Bronchial epithelial cell (primary cell): ENCODE data around the gene KIZ. TPM values are rescaled to one million over a fixed set of nuclear protein-coding genes. Genes with fewer than 3 reads are reported as not detected.
"Not testable (repeated sequence)": the region's sequence is repeated elsewhere in the genome, so short reads cannot be mapped to it uniquely, and the experiment has no call there.

Source experiments
- DNase-seq: peaks from one replicate; pipeline ENCODE4 v3.0.0-alpha.2; 2010; ENCODE audit warnings: low read depth
- FAIRE-seq: peaks from 2 replicates; lab custom pipeline; 2011; peaks lifted over from hg19 to GRCh38; lab: Jason Lieb, UNC
- H3K27me3 ChIP-seq: 2 replicates; pipeline ENCODE4 v1.5.1; 2011; ENCODE audit warnings: low read length; ENCODE audit not compliant: control insufficient read depth, insufficient read depth
- H3K36me3 ChIP-seq: 2 replicates; pipeline ENCODE4 v1.5.1; 2011; ENCODE audit warnings: low read length; ENCODE audit not compliant: control insufficient read depth, insufficient read depth
- H3K4me3 ChIP-seq: 2 replicates; pipeline ENCODE4 v1.5.1; 2011; ENCODE audit warnings: mild to moderate bottlenecking, low read depth, low read length, control low read depth
- CTCF ChIP-seq: IDR thresholded peaks from 2 replicates; pipeline ENCODE4 v1.5.1; 2011; ENCODE audit warnings: mild to moderate bottlenecking, moderate library complexity, low read length, control low read depth, inconsistent platforms; ENCODE audit not compliant: insufficient read depth, severe bottlenecking
- total RNA-seq: library from RNA; depleted of rRNA; stranded (reverse); fragments of >200 nt; gene quantifications from 2 replicates; pipeline ENCODE4 v1.2.1, GENCODE V29; 2014

The KIZ gene
- total RNA-seq, 1 donor from 2014 or later: 12.9 TPM

DNA sequence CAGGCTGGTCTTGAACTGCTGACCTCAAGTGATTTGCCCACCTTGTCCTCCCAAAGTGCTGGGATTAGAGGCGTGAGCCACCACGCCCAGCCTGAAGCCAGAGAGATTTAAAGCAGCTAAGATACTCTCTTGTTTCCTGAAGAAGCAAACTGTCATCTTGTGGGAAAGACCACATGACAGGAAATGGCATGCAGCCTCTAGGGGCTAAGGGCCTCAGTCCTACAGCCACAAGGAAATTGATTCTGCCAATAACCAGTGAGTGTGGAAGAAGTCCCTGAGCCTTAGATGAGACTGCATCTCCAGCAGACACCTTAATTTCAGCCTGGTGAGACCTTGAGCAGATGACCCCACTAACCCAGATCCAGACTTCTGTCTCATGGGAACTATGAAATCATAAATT lies 40.9 kb downstream of the KIZ start:
- Histone ChIP-seq H3K27me3 (no peaks in the 10 kb centered on the region), H3K4me3 (no peak overlapping the region), H3K36me3 (no peaks in the 10 kb centered on the region)
- FAIRE-seq: no peak
- no peak for TF ChIP-seq CTCF
- no peak for DNase-seq

- FAIRE-seq (no peak), DNase-seq (no peak)
Observed at GRCh38 chr20:21167261-21167660, 41.4 kb downstream of the KIZ start.

DNA sequence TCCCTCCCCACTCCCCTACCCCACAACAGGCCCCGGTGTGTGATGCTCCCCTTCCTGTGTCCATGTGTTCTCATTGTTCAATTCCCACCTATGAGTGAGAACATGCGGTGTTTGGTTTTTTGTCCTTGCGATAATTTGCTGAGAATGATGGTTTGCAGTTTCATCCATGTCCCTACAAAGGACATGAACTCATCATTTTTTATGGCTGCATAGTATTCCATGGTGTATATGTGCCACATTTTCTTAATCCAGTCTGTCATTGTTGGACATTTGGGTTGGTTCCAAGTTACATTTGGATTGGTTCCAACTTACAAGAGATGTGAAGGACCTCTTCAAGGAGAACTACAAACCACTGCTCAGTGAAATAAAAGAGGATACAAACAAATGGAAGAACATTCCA lies 42.2 kb downstream of the KIZ start:
- DNase-seq, H3K27me3 ChIP-seq, H3K36me3 ChIP-seq, H3K4me3 ChIP-seq, FAIRE-seq: not testable (repeated sequence)

More at GRCh38 chr20:21167261-21167660, 41.4 kb downstream of the KIZ start:
- H3K36me3 ChIP-seq: no peaks in the 10 kb centered on the region
- H3K4me3 ChIP-seq: no peak overlapping the region
- TF ChIP-seq CTCF: no peak
- no peaks in the 10 kb centered on the region for H3K27me3 ChIP-seq

- H3K4me3 ChIP-seq: no peak overlapping the region
- no peaks in the 10 kb centered on the region for H3K36me3 ChIP-seq
- H3K27me3 ChIP-seq: no peaks in the 10 kb centered on the region
- no peak for TF ChIP-seq CTCF
- no peak for FAIRE-seq
- DNase-seq: no peak
Observed at GRCh38 chr20:21172626-21173025, 46.7 kb downstream of the KIZ start.

DNA sequence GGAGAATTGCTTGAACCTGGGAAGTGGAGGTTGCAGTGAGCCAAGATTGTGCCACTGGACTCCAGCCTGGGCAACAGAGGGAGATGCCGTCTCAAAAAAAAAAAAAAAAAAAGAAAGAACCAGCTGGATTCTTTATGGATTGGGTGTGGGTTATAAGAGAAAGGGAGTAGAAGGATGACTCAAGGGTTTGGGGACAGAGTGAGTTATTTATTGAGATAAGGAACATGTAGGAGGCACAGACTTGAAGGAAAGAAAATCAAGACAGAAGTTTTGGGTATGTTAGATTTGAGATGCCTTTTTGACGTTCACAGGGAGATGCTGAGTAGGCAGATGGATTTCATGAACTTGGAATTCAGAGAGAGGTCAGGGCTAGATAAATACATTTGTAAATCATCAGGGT lies 47.6 kb downstream of the KIZ start:
- Histone ChIP-seq H3K4me3 (no peak overlapping the region), H3K36me3 (no peaks in the 10 kb centered on the region), H3K27me3 (no peaks in the 10 kb centered on the region)
- no peak for FAIRE-seq
- no peak for TF ChIP-seq CTCF
- no peak for DNase-seq

- FAIRE-seq: no peak
- no peak overlapping the region for H3K4me3 ChIP-seq
- TF ChIP-seq CTCF: no peak
Observed at GRCh38 chr20:21174516-21175239, 48.8 kb downstream of the KIZ start.

More at GRCh38 chr20:21174516-21175239, 48.8 kb downstream of the KIZ start:
- H3K27me3 ChIP-seq: no peaks in the 10 kb centered on the region
- DNase-seq: no peak
- H3K36me3 ChIP-seq: no peaks in the 10 kb centered on the region
